KOPT-K1 (cell line): ENCODE measurements around the gene MTX1.
"Not testable (repeated sequence)": the region's sequence is repeated elsewhere in the genome, so short reads cannot be mapped to it uniquely, and the experiment has no call there.

Experiments
- H3K27ac ChIP-seq: fragments of 200-600 bp; sonication (generic); 2 replicates; pipeline ENCODE4 v1.5.1; 2016; ENCODE audit warnings: antibody characterized with exemption, mild to moderate bottlenecking, low read depth, low read length; ENCODE audit not compliant: poor library complexity, severe bottlenecking
- H3K36me3 ChIP-seq: fragments of 200-600 bp; sonication (generic); 2 replicates; pipeline ENCODE4 v1.5.1; 2017; ENCODE audit warnings: antibody characterized with exemption, mild to moderate bottlenecking, low read length, moderate library complexity; ENCODE audit not compliant: insufficient read depth
- H3K9me3 ChIP-seq: fragments of 200-600 bp; sonication (generic); 2 replicates; pipeline ENCODE4 v1.5.1; 2017; ENCODE audit warnings: antibody characterized with exemption, low read length, mild to moderate bottlenecking; ENCODE audit not compliant: insufficient read depth, poor library complexity, severe bottlenecking

The MTX1 gene

GRCh38 chr1:155226188-155226909 lies 17.9 kb downstream of the MTX1 start:
- Histone ChIP-seq H3K36me3 (peaks cover 25% of the 10 kb centered on the region; the same call in 1 of the 2 replicates), H3K27ac (peak overlapping the region; percentile 97), H3K9me3 (no peaks in the 10 kb centered on the region)

GRCh38 chr1:155226910-155227260 lies 18.4 kb downstream of the MTX1 start:
- H3K36me3 ChIP-seq: peaks cover 25% of the 10 kb centered on the region; the same call in 1 of the 2 replicates
- peak overlapping the region; percentile 97 for H3K27ac ChIP-seq
- no peaks in the 10 kb centered on the region for H3K9me3 ChIP-seq

- no peaks in the 10 kb centered on the region for H3K9me3 ChIP-seq
- H3K27ac ChIP-seq: peak overlapping the region; percentile 97
- H3K36me3 ChIP-seq: peaks cover 25% of the 10 kb centered on the region; the same call in 1 of the 2 replicates
These were observed 19.0 kb downstream of the MTX1 start for GRCh38 chr1:155227261-155228095.

- H3K9me3 ChIP-seq: no peaks in the 10 kb centered on the region
- peaks cover 25% of the 10 kb centered on the region; the same call in 1 of the 2 replicates for H3K36me3 ChIP-seq
- peak overlapping the region; percentile 97 for H3K27ac ChIP-seq
These were observed 19.6 kb downstream of the MTX1 start for GRCh38 chr1:155228096-155228427.

- H3K27ac ChIP-seq: not testable (repeated sequence)
- H3K36me3 ChIP-seq: peaks cover 11% of the 10 kb centered on the region; the same call in 1 of the 2 replicates
These were observed 22.8 kb downstream of the MTX1 start for GRCh38 chr1:155231302-155231701.

GRCh38 chr1:155232001-155232978 lies 23.8 kb downstream of the MTX1 start:
- not testable (repeated sequence) for H3K9me3 ChIP-seq, H3K27ac ChIP-seq
- H3K36me3 ChIP-seq: peaks cover 20% of the 10 kb centered on the region; the same call in 1 of the 2 replicates

More at GRCh38 chr1:155231302-155231701, 22.8 kb downstream of the MTX1 start:
- H3K9me3 ChIP-seq: not testable (repeated sequence)

- H3K36me3 ChIP-seq: peaks cover 28% of the 10 kb centered on the region; the same call in 1 of the 2 replicates
- H3K27ac ChIP-seq, H3K9me3 ChIP-seq: not testable (repeated sequence)
These were observed 25.0 kb downstream of the MTX1 start for GRCh38 chr1:155233502-155233901.

- not testable (repeated sequence) for H3K27ac ChIP-seq, H3K9me3 ChIP-seq
- H3K36me3 ChIP-seq: peaks cover 38% of the 10 kb centered on the region; the same call in 1 of the 2 replicates
These were observed 26.9 kb downstream of the MTX1 start for GRCh38 chr1:155235375-155235774.

- no peak overlapping the region for H3K27ac ChIP-seq
- H3K36me3 ChIP-seq: peaks cover 38% of the 10 kb centered on the region; the same call in 1 of the 2 replicates
- no peaks in the 10 kb centered on the region for H3K9me3 ChIP-seq
These were observed 28.0 kb downstream of the MTX1 start for GRCh38 chr1:155236451-155236850.

GRCh38 chr1:155241069-155241679 lies 32.7 kb downstream of the MTX1 start:
- H3K36me3 ChIP-seq: peaks cover 28% of the 10 kb centered on the region; the same call in 1 of the 2 replicates
- H3K27ac ChIP-seq: peak overlapping the region; percentile 34
- H3K9me3 ChIP-seq: no peaks in the 10 kb centered on the region

- Histone ChIP-seq H3K9me3 (no peaks in the 10 kb centered on the region), H3K36me3 (peaks cover 22% of the 10 kb centered on the region; the same call in 1 of the 2 replicates), H3K27ac (peak overlapping the region; percentile 33)
These were observed 33.4 kb downstream of the MTX1 start for GRCh38 chr1:155241841-155242264.

GRCh38 chr1:155242805-155243358 lies 34.4 kb downstream of the MTX1 start:
- Histone ChIP-seq H3K27ac (peak overlapping the region; percentile 88), H3K36me3 (peaks cover 18% of the 10 kb centered on the region; the same call in 1 of the 2 replicates), H3K9me3 (no peaks in the 10 kb centered on the region)

- peaks cover 14% of the 10 kb centered on the region; the same call in 1 of the 2 replicates for H3K36me3 ChIP-seq
- no peaks in the 10 kb centered on the region for H3K9me3 ChIP-seq
- H3K27ac ChIP-seq: peak overlapping the region; percentile 88
These were observed 36.1 kb downstream of the MTX1 start for GRCh38 chr1:155244368-155245162.
